ENCODE data around the gene PTAFR.
"Not testable (repeated sequence)": the region's sequence is repeated elsewhere in the genome, so short reads cannot be mapped to it uniquely, and the experiment has no call there.

Gene PTAFR

GRCh38 chr1:28145728-28146127, 30.8 kb downstream of the PTAFR start:
- no peak for DNase-seq

- no peak for DNase-seq
These were observed 32.0 kb downstream of the PTAFR start for GRCh38 chr1:28144203-28145135.

GRCh38 chr1:28143496-28144202, 32.8 kb downstream of the PTAFR start:
- DNase-seq, result no peak

- no peak for DNase-seq
These were observed 34.8 kb downstream of the PTAFR start for GRCh38 chr1:28141685-28142084.

GRCh38 chr1:28139866-28140265, 36.6 kb downstream of the PTAFR start:
- not testable (repeated sequence) for DNase-seq

GRCh38 chr1:28139025-28139712, 37.3 kb downstream of the PTAFR start:
- no peak for DNase-seq

- DNase-seq, result no peak
These were observed 39.4 kb downstream of the PTAFR start for GRCh38 chr1:28136922-28137613.

- DNase-seq, result no peak
These were observed 40.1 kb downstream of the PTAFR start for GRCh38 chr1:28136169-28136921.

- DNase-seq, result no peak
These were observed 40.9 kb downstream of the PTAFR start for GRCh38 chr1:28135371-28136168.

- no peak for DNase-seq
These were observed 41.8 kb downstream of the PTAFR start for GRCh38 chr1:28134651-28135207.

- DNase-seq, result no peak
These were observed 44.0 kb downstream of the PTAFR start for GRCh38 chr1:28132171-28133167.

GRCh38 chr1:28130901-28131300, 45.6 kb downstream of the PTAFR start:
- no peak for DNase-seq

GRCh38 chr1:28129150-28129549, 47.3 kb downstream of the PTAFR start:
- no peak for DNase-seq

- DNase-seq, result peak in 1 of 51 donors; percentile 8
These were observed 48.8 kb downstream of the PTAFR start for GRCh38 chr1:28127617-28128257.

- DNase-seq, result no peak
These were observed 49.6 kb downstream of the PTAFR start for GRCh38 chr1:28126783-28127490.

- DNase-seq, result no peak
These were observed 50.3 kb downstream of the PTAFR start for GRCh38 chr1:28126212-28126611.

GRCh38 chr1:28123461-28123961, 53.0 kb downstream of the PTAFR start:
- no peak for DNase-seq
